ENCODE results near the gene OR13C4.
"Not testable (repeated sequence)": the region's sequence is repeated elsewhere in the genome, so short reads cannot be mapped to it uniquely, and the experiment has no call there.

OR13C4 gene

GRCh38 chr9:104527109-104527508 lies at the start of gene OR13C4:
Gene OR13C4 (minus strand): TSS chr9:104527209. CDS start chr9:104527209, 0 bp downstream.
- no peak for DNase-seq (ENCODE audit: low read depth, low spot score)

- no peak for DNase-seq (ENCODE audit: low read depth, low spot score)
Measured at GRCh38 chr9:104575456-104575855, 48.4 kb upstream of the OR13C4 start.

GRCh38 chr9:104572612-104573011 lies 45.6 kb upstream of the OR13C4 start:
- no peak for DNase-seq (ENCODE audit: low read depth, low spot score)

- no peak for DNase-seq (ENCODE audit: low read depth, low spot score)
Measured at GRCh38 chr9:104568868-104569267, 41.9 kb upstream of the OR13C4 start, which contains the start of gene OR13C8. Gene OR13C8 (plus strand): TSS chr9:104569168. CDS start chr9:104569168, 0 bp downstream.

- no peak for DNase-seq (ENCODE audit: low read depth, low spot score)
Measured at GRCh38 chr9:104564358-104564757, 37.3 kb upstream of the OR13C4 start.

- no peak for DNase-seq (ENCODE audit: low read depth, low spot score)
Measured at GRCh38 chr9:104556830-104557634, 30.0 kb upstream of the OR13C4 start.

- no peak for DNase-seq (ENCODE audit: low read depth, low spot score)
Measured at GRCh38 chr9:104555521-104555920, 28.5 kb upstream of the OR13C4 start.

- no peak for DNase-seq (ENCODE audit: low read depth, low spot score)
Measured at GRCh38 chr9:104553261-104553660, 26.3 kb upstream of the OR13C4 start.

GRCh38 chr9:104544644-104545043 lies 17.6 kb upstream of the OR13C4 start:
- DNase-seq (ENCODE audit: low read depth, low spot score) = no peak

- DNase-seq (ENCODE audit: low read depth, low spot score) = no peak
Measured at GRCh38 chr9:104539275-104539674, 12.3 kb upstream of the OR13C4 start.

GRCh38 chr9:104536756-104537155 lies 9.7 kb upstream of the OR13C4 start, which contains the start of gene OR13C3:
Gene OR13C3 (minus strand): TSS chr9:104536856. CDS start chr9:104536723, 133 bp downstream.
- no peak for DNase-seq (ENCODE audit: low read depth, low spot score)

- not testable (repeated sequence) for DNase-seq (ENCODE audit: low read depth, low spot score)
Measured at GRCh38 chr9:104520241-104520640, 6.8 kb downstream of the OR13C4 start.

GRCh38 chr9:104514901-104515300 lies 12.1 kb downstream of the OR13C4 start:
- DNase-seq (ENCODE audit: low read depth, low spot score) = no peak

- DNase-seq (ENCODE audit: low read depth, low spot score) = no peak
Measured at GRCh38 chr9:104506565-104506964, 20.4 kb downstream of the OR13C4 start.

GRCh38 chr9:104503963-104504362 lies 23.0 kb downstream of the OR13C4 start, which contains the start of gene OR13F1:
Gene OR13F1 (plus strand): TSS chr9:104504263. CDS start chr9:104504263, 0 bp downstream.
- no peak for DNase-seq (ENCODE audit: low read depth, low spot score)

GRCh38 chr9:104503440-104503839 lies 23.6 kb downstream of the OR13C4 start:
- no peak for DNase-seq (ENCODE audit: low read depth, low spot score)

GRCh38 chr9:104494808-104495207 lies 32.2 kb downstream of the OR13C4 start:
- DNase-seq (ENCODE audit: low read depth, low spot score) = no peak

GRCh38 chr9:104485014-104485413 lies 42.0 kb downstream of the OR13C4 start:
- no peak for DNase-seq (ENCODE audit: low read depth, low spot score)

- DNase-seq (ENCODE audit: low read depth, low spot score) = no peak
Measured at GRCh38 chr9:104482921-104483570, 44.0 kb downstream of the OR13C4 start.

All from activated CD4-positive, CD25-positive, alpha-beta regulatory T cell treated with anti-CD3 and anti-CD28 coated beads, Interleukin-2, amount 50 U/mL, for 16 hours (primary cell).